CD4-positive, alpha-beta T cell treated with Interleukin-4 for 4 hours (primary cell): ENCODE data around the gene HTT.
"Not testable (repeated sequence)": the region's sequence is repeated elsewhere in the genome, so short reads cannot be mapped to it uniquely, and the experiment has no call there.

Experiments used
- DNase-seq: peaks from one replicate; pipeline ENCODE4 v3.0.0-alpha.2; 2020

Gene HTT

DNA sequence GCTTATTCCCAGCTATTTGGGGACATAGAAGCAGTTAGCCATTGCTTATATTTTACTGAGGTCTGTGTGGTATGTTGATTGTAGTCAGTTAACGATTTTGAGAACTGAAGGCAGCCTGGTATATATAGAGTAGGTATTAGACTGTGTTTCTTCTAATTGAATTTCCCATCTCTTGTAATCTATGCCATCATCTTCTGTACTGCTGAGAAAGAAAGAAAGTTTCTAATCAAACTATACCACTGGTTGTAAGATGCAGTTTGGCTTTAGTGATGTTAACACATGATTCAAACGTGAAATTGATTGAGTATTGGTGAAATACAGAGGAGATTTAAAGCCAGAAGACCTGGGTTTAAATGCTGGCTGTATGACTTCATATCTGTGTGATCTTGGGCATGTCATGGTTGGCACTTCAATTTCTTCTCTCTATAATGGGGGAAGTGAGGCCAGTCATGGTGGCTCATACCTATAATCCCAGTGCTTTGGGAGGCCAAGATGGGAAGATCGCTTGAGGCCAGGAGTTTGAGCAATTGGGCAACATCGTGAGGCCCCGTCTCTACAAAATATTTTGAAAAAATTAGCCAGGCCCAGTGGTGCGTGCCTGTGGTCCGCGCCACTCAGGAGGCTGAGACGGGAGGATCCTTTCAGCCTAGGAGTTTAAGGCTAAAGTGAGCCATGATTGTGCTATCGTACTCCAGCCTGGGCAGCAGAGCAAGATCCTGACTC is 11.6 kb downstream of the HTT start:
- no peak for DNase-seq

GRCh38 chr4:3087115-3087797 is 12.8 kb downstream of the HTT start:
- DNase-seq: no peak

DNA sequence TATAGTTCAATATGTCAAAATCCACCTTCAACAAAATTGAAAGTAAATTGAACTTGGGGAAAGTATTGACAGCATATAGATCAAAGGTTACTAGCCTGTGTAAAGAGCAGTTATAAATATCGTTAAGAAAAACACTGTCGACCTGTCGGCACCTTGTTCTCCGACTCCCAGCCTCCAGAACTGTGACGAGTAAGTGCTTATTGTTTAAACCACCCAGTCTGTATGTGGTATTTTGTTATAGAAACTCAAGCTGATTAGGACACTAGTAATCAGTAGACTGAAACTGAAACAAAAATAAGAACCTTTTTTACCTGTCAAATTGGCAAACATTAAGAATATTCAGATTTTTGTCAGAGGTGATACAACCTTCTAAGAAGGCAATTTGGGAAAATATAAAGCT is 17.0 kb downstream of the HTT start:
- no peak for DNase-seq

DNA sequence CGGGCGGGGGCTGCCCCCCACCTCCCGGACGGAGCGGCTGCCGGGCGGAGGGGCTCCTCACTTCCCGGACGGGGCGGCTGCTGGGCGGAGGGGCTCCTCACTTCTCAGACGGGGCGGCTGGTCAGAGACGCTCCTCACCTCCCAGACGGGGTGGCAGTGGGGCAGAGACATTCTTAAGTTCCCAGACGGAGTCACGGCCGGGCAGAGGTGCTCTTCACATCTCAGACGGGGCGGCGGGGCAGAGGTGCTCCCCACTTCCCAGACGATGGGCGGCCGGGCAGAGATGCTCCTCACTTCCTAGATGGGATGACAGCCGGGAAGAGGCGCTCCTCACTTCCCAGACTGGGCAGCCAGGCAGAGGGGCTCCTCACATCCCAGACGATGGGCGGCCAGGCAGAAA is 20.2 kb downstream of the HTT start:
- not testable (repeated sequence) for DNase-seq

GRCh38 chr4:3096202-3096601 is 21.7 kb downstream of the HTT start:
- DNase-seq: no peak

DNA sequence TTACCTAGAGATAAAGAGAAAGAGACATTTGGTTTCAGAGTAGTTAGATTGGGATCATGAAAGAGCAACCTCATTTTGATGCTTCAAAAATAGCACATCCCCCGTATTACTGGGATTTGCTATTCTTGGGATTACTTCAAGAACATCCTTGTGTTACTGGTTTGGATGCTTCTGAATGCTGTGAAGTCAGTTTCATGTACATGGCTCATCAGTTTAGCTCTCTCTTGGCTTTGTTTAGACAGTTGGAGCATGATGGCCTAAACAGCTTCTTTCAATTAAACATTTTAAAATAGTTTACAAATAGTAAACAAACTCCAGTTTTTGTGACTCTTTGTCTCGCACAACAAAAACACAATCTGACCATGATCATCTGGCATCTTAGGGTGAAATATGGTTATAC is 23.9 kb downstream of the HTT start:
- DNase-seq: no peak

GRCh38 chr4:3106339-3107186 is 32.1 kb downstream of the HTT start:
- peak; percentile 87 for DNase-seq

- DNase-seq: no peak
Observed at GRCh38 chr4:3107271-3107670, 32.8 kb downstream of the HTT start.

GRCh38 chr4:3107691-3108121 is 33.2 kb downstream of the HTT start:
- DNase-seq: no peak

- DNase-seq: no peak
Observed at GRCh38 chr4:3108211-3108610, 33.7 kb downstream of the HTT start.

DNA sequence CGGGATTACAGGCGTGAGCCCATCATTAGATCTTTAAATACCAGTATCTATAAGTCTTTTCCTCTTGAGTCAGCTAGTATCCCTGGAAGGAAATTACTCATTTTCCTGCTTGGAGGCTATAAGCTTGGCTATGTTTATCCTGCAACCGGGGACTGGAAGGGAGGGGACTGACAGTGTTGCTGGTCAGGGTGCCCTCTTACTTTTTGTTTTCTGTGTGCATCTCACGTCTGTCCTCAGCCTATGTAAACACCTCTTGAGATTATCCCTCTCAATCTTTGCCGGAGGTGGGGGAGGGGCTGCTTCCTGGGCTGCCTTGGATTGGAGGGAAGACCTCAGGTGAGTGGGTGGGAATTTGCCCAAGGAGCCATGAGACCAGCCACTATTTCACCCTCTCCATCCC is 37.0 kb downstream of the HTT start:
- DNase-seq: no peak

GRCh38 chr4:3112201-3112600 is 37.7 kb downstream of the HTT start:
- no peak for DNase-seq

GRCh38 chr4:3112609-3113469 is 38.4 kb downstream of the HTT start:
- DNase-seq: no peak

DNA sequence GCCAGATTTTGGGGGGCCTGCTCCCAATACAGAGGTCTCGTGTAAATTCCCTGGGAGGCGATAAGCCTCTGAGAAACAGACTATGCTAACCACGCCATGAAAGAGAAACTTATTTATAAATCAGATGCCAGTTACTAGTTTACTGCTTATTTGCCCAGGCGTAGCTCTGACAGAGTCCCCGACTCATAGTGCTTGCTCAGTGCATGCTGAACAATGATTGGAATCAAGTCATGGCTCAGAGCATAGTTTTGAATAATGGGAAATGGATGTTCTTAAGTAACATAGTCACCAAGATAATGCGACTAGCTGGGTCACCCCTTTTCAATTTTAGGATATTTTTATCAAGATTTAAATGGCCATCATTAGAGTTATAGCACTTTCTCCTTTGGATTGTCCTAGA is 39.9 kb downstream of the HTT start:
- DNase-seq: no peak

- no peak for DNase-seq
Observed at GRCh38 chr4:3115637-3116270, 41.3 kb downstream of the HTT start.

DNA sequence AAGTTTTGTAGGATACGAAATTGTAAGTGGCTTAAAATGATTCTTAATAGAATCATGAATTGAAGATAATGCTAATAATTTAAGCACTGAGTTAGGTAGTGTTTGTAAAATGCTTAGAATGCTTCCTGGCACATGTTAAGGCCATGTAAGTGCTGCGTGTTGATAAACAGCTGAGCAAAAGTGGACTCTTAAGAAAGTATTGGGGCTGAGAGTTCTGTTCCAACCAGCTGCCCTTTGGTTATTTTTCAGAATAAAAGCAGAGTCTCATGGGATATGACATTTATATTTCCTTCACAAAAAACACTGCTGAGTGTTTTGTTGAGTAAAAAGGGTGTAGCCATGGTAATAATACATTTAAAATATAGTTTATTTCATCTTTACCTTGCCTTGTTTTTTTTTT is 42.5 kb downstream of the HTT start:
- no peak for DNase-seq

GRCh38 chr4:3118312-3118711 is 43.8 kb downstream of the HTT start:
- no peak for DNase-seq

GRCh38 chr4:3119464-3119863 is 45.0 kb downstream of the HTT start:
- DNase-seq: no peak

DNA sequence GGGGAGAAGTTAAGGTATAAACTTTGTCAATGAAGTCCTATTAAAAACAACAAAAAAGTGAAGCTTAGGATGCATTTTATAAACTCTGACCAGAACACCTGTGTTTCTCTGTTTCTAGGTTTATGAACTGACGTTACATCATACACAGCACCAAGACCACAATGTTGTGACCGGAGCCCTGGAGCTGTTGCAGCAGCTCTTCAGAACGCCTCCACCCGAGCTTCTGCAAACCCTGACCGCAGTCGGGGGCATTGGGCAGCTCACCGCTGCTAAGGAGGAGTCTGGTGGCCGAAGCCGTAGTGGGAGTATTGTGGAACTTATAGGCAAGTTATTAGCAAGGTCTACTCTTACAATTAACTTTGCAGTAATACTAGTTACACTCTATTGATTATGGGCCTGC is 46.6 kb downstream of the HTT start:
- DNase-seq: no peak

GRCh38 chr4:3121596-3121995 is 47.1 kb downstream of the HTT start:
- no peak for DNase-seq

DNA sequence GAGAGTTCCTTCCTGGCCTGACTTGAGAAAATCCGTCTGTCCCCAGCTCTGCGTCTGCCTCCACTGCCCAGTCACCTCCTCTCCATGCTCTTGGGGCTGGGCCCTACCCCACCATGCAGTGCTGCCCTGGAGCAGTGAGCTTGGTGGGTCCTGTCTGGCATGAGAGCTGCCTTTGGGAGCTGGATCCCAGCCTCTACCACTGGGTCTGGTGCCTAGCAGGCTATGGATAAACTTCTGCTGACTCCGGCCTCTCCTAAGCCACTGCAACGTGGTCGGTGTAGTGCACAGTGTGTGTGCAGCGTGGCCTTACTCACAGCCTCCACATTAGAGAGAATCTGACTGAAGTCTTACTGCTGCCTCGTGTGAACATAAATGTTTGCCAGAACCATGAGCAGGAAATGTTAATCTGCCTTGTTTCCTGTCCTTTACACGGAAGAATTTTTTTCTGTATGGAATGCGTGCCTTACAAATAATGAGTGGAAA is 47.6 kb downstream of the HTT start:
- no peak for DNase-seq

DNA sequence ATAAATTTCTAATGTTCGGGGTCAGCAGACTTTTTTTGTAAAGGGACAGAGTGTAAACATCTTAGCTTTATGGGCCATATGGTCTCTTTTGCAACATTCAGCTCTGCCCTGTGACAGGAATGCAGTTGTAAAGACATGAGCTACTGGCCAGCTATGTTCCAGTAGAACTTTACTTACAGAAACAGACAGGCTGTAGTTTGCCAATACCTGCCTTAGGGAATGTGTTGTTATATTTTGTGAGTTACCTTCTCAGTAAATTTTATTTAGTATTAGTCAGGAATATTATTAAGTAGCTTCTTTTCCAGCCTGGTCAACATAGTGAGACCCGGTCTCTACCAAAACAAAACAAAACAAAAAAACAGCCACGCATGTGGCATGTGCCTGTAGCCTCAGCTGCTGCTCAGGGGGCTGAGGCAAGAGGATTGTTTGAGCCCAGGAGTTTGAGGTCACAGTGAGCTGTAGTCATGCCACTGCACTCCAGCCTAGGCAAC is 48.7 kb downstream of the HTT start:
- DNase-seq: no peak
